NCI-H187 treated with DMSO at 0.1 percent for 48 hours (cell line): ENCODE measurements around the gene CCND2.

Experiments
- DNase-seq: peaks from one replicate; lab custom pipeline; 2025; lab: John Stamatoyannopoulos, UW

Gene CCND2

DNA sequence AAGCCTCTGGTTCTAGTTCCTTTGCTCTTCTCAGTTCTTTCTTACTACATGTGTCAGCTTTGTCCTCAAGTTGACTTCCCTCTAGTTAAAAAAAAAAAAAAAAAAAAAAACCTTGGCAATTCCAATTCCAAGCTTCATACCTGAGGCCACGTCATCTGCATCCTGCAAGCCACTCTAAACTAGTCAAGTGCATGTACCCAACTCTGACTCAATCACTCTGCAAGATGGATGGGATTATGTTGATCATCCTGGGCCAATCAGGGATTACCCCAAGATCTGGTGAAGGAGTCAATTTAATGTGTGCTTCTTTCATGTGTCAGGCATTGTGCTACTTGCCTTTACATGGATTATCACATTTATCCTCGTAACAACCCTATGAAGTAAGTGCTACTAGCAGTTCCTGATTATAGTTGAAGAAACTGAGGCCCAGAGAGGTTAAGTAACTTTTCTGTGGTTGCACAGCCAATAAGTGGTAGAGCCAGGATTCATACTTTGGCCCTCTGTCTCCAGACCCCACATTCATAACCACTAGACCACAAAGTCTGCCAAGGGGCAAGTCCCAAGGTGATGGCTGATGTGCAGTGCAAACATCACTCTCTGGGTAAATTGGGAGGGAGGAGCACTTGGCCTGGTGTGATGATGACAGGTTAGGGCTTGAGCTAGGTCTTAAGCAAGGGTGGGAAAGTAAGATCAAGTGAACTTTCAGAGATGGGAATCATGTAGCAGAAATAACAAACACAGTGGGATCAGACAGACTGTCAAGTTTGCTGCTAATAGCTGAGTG is 17.3 kb upstream of the CCND2 start:
- no peak for DNase-seq

DNA sequence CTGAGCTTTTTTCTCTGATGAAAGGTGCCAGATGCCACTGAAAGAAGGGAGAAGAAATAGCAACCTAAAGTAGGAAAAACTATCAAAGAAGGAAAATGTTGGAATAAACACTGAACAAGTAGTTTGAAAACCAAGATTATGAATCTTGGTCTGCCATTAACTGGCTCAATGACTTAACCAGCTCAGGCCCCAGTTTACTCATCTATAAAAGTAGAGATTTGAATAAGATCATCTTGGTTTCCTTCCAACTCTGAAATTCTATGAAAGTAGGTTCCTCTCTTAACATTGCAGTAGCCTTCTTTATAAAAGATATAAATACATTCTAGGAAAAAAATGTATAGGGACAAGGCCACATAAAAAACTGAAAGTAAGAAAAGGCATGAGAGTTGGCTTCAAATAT is 16.1 kb upstream of the CCND2 start:
- DNase-seq, result no peak

DNA sequence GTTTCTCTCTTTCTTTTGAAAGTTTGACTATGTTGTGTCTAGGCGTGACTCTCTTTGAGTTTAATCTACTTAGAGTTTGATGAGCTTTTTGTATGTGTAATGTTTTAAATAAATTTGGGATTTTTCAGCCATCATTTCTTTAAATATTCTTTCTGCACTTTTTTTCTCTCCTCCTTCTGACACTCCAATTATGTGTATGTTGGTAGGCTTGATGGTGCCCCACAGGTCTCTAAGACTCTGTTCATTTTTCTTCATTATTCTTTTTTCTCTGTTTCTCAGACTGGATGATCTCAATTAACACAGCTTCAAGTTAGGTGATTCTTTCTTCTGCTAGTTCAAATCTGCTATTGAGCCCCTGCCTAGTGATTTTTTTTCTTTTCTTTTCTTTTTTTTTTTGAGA is 14.5 kb upstream of the CCND2 start:
- no peak for DNase-seq

DNA sequence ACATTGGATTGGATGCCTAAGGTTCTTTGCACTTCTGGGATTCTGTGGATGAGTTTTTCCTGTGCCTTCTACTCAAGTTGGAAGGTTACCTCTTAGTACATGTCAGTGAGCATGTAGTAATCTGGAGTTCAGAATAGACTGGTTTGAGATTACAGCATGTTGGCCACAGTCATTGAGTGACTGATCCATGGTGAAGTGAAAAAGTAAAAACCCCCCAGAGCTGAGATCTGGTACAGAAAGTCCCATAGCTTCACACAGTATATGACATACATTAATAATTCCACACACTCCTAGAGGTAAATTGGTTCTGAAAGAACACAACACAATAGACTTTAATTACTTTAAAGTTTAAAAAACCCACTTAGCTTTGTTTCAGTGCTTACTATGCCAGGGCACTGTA is 11.9 kb upstream of the CCND2 start:
- no peak for DNase-seq

DNA sequence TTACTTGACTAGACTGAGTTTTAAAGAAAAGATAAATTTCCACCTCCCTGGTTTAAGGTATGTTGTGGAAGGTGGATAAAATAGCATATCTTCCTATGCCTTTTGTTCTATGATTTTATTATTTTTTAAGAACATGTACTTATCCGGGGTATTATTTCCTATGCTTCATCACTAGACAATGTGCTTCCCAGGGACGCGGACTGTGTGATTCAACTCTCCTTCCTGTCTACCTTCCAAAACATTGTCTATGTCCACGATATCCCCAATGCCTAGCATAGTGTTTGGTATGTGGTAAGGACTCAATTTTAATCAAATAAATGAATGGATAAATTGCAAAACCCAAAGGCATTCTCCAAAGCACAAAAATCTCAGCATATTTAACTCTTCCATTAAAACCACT is 8.3 kb upstream of the CCND2 start:
- no peak for DNase-seq

DNA sequence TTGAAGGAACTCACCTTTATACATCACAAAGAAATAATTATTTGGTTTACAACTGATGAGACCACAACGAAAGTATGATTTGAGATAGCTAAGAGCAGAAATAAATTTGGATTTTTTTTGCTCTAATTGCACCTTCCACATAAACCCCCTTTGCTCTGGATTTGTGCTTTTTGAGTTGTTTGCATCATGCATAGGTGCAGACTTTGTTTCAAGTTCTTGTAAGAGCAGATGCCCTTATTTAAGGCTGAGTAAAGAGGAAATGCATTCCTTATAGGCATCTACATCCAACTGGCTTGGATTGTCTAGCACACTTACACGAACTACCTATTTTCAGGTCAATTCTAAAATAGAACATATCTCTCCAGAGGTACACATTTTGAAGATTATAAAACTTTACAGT is 6.6 kb upstream of the CCND2 start:
- DNase-seq, result no peak

DNA sequence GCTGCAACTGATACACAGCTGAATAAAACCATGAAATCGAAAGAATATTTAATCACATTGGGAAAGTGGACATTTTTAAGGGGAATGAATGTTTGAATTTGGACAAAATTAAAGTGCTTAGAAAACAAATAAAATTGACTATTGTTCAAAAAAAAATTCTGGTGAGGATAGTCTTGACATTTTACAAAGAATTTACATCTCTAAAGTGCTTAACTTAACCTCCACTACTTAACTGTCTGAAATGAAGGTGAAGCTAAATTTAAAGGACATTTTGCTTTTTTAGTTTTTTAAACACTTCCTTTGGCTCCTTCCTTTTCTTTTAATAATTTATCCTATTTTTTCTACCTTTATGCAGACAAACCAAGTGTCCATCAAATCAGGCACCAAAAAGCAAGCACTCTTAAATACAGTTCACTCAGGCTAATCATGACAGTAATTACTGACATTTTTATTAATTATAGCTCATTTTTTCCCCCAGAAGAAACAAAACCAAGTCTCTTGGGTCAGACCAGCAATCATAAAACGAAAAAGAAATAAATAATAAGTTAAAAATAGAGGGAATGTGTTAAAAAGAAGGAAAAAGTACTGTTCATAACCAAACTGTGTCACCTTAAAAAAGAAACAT is 5.7 kb upstream of the CCND2 start:
- DNase-seq, result no peak

DNA sequence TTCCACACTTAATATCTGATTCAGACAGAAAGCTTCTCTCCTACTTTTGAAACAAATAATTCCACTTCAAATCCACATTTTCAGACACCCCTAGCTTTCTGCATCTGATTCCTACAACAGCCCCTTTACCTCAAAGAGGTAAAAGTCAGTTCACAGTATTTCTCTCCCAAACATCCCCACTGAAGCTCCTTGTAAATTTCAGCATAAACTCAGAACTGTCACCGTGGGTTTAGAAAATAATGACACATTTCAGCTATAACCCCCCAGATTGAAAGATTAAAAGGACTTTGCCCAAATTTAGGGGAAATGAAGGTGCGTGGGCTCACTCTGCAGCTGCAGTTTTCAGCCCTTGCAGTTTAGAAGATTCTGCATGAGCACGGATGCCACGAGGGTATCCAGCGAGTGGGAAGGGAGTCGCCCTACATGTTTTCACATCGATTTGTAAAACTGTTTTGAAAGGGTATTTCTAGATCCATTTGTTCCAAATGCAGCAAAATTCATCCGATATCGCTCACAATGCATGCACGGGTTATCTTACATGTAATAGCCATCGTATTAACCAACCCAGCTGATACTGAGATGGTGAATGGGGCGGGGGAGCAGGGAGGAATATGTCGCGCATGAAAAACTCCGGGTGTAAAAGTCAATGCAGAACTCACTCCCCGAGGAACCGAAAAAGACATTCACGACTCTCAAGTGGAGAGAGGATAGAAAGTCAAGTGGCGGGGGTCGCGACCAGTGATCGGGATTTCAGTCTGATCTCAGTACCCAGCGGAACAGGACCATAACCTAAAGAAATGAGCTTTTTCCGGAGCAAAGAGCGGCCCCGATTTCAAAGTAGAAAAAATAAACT is 5.0 kb upstream of the CCND2 start:
- no peak for DNase-seq

DNA sequence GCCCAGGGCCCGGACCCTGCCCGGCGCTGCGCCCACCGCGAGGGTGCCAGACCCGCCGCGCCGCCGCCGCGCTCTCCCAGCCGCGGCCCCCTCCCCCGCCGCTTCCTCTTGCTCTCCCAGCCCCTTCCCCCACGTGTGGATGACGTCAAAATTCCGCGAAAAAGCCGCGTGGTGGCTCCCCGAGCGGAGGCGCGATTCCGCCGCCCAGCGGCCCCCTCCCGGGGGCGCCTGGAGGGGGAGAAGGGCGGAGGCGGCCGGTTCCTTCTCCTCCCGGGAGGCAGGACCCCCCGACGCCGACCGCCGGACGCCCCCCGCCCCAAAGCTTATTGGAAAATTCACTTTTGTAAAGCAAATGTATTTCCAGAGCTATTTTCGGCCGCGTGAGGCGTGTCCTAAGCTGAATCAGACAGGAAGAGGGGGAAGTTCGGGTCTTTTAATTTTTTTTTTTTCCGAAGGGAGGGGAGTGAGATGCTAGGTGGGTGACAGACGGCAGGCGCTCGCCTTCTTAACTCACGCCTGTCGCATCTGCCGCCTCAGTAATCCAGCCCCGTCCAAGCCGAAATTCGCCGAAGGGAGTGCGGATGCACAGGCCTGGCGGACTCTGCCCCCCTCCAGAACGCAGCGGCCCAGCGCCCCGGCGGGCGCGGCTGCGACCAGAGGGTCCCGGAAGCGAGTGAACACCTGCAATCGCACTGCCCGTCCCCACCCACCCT is 4.1 kb upstream of the CCND2 start:
- DNase-seq, result no peak

DNA sequence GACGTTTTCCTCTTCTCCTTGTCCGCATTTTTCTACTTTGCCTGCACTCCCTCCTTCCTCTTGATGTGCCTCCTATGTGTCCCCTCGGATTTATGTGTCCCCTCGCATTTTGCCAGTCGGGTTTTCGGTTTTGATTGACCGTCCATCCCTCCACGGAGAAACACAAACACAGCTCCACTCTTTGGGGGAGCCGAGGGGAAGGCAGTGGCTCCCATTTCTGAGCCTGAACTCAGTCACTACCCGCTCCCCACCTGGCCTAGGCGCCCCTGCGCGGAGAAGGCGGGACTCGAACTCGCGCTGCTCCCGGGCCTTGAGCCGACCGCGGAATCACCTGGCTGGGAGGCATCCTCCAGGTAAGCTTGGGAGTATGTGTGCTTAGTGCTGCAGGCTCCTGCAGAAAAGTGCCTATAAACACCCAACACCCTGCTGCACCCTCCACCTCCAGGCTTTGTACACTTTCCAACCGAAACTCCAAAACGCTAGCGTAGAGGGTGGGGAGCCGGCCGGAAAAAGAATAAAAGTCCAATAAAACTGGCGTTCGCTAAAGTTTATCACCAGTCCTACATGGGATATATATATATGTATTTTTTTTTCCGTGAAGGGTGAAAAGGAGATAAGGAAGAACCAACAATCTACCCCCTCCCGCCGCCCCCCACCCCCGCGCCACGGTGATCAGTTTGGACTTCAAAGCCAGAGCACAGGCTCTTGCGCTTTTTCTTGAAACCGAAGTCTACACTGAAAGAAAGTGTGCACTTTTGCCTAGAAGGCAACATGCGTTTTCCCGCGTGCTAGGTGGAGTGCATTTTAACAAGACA is 3.3 kb upstream of the CCND2 start:
- no peak for DNase-seq

DNA sequence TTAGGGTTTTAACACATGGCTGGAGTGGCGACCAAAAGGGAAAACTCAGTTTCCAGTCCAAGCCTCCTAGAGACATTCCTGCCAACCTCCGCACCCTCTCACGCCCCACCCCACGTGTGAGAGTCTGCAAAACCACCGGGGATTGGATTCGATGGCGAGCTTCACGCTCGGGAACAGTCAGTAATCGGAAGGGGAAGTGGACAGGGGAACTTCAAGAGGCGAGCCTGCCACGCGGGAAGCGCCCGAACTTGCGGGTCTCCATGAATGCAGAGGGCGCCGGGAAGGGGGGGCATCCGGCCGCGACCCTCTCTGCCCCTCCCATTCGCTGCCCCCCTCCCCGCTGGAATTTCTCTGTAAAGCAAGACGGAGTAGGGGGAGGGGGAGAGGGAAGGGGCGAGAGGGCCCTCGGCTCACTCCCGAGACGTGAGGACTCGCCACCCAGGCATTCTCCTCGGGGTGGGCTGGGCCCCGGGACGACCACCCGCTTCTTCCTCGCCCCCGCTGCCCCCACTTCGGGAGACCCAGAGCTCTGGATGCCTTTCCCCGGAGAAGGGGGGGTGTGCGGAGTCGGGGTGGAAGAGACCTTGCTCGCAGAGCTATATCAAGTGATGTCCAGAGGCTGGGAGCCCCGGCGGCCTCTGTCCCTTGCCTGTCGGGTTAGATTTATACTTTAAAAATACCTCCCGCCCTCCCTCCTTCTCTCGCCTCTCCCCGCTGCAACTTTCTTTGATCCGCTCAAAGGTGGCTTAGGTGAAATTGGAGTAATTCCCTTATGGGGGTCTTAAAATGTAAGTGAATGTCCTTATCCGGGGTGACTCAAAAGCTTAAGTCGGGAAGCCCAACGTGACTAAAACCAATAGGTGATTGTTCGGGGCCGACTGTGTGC is 2.5 kb upstream of the CCND2 start:
- no peak for DNase-seq

DNA sequence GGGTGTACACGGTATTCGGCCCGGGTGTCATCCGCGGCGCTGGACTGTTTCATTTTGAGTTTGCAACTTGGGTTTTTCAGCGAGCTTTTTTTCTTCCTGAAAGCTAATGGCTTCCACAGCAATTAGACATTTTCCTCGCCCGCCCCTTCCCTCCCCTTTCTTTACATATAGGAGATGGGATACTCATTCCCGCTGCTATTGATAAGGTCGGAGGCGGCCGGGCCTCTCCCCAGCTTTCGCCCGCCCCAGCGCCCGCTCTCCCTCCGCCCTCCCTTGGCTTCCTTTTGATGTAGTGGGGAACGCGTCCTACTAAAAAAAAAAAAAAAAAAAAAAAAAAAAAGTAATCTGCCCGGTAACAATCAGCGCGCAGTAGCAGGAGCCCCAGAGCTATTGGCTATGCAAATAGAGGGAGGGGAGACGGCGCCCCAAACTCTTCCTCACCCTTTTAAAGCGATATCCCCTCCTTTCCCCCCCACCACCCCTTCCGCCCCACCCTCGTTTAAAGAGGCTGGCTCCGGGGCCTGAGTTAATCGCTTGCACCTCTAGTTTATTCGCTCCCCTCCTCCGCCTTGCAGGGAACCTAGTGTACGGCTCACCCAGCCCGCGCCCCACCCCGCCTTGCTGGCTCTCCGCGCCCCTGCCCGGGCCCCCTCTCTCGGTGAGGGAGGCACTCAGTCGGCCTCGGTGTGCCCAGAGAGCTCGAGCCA is 1.7 kb upstream of the CCND2 start:
- DNase-seq, result no peak

DNA sequence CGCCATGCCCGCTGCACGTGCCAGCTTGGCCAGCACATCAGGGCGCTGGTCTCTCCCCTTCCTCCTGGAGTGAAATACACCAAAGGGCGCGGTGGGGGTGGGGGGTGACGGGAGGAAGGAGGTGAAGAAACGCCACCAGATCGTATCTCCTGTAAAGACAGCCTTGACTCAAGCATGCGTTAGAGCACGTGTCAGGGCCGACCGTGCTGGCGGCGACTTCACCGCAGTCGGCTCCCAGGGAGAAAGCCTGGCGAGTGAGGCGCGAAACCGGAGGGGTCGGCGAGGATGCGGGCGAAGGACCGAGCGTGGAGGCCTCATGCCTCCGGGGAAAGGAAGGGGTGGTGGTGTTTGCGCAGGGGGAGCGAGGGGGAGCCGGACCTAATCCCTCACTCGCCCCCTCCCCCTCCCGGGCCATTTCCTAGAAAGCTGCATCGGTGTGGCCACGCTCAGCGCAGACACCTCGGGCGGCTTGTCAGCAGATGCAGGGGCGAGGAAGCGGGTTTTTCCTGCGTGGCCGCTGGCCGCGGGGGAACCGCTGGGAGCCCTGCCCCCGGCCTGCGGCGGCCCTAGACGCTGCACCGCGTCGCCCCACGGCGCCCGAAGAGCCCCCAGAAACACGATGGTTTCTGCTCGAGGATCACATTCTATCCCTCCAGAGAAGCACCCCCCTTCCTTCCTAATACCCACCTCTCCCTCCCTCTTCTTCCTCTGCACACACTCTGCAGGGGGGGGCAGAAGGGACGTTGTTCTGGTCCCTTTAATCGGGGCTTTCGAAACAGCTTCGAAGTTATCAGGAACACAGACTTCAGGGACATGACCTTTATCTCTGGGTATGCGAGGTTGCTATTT is 914 bp upstream of the CCND2 start:
- DNase-seq, result no peak

DNA sequence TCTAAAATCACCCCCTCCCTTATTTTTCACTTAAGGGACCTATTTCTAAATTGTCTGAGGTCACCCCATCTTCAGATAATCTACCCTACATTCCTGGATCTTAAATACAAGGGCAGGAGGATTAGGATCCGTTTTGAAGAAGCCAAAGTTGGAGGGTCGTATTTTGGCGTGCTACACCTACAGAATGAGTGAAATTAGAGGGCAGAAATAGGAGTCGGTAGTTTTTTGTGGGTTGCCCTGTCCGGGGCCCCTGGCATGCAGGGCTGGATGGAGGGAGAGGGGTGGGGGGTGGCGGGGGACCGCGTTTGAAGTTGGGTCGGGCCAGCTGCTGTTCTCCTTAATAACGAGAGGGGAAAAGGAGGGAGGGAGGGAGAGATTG is 300 bp upstream of the CCND2 start:
- no peak for DNase-seq

DNA sequence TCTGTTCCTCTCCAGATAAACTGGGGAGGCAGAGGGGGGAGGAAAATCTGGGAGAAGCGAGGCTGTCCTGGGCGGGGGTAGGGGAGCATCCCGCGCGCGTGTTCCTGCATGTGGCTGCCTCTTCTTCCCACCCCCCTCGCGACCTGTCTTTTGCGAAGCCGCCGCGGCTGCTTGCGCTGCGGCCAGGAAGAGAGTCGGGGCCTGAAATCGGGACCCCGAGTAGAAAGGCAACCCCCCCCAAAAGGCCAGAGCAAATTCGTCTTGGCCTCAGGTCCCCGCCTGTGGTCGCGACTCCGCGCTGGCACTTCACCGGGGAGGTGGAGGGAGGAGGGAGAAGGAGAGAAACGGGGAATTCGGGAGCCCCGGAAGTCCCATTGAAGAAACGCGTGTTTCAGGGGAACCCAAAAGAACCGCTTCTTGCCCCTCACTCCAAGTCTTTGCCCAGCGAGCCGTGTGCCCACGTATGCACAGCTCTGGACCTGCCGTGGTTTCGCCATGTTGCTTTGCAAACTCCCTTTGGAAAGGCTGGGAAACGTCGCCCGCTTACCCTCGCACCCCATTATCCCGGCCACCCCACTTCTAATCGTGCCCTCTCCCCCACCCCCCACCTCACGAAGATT is 944 bp downstream of the CCND2 start:
- no peak for DNase-seq

DNA sequence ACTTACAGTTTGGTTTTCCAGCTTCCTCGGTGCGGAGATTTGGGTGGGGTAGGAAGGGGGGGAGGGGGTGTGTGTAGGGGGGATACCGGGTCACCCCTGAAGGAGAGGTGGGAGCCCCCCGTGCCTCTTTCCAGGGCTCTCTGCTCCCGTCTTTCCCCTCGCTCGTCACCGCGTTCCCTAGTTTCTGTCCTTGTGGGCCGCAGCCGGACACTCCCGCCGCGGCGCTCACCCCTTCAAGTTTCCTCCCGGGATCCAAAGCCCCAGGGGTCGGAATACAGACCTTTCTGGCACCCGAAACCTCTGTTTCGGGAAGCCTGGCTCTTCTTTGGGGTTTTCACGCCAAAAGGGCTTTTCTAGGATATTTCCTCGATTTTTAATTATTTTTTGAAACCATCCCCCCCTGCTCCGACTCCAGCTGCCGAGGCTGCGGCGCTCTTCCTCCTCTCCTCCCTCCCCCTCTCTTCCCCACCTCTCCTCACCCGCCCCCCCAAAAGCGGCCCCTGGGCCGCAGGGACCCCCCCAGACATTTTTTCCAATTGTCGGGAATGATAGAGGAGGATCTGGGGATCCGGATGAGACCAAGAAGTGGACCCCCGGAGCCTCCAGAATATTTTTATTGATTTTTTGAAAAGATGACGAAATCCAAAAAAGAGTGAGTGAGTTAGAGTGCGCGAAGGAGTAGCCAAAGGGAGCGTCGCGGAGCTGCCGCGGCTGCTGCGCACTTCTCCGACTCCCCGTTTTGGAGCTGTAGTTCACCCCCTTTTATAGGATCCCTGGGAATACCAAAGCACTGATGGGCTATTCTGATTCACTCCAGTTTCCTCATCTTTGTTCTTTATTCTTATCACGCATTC is 1.7 kb downstream of the CCND2 start:
- no peak for DNase-seq

DNA sequence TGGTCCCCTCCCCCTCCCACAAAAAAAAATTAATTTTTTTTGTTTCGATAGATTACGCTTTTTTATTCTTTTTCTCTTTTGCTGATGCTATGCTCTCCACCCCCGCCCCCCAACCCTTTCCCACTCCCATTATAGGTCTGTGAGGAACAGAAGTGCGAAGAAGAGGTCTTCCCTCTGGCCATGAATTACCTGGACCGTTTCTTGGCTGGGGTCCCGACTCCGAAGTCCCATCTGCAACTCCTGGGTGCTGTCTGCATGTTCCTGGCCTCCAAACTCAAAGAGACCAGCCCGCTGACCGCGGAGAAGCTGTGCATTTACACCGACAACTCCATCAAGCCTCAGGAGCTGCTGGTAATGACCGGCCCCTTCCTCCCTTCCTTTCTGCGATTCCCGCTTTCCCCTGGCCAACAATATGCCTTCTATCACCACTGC is 2.3 kb downstream of the CCND2 start:
- no peak for DNase-seq
